HepG2 (cell line): Measurements from ENCODE around the gene RAB6B. TPM values are rescaled to one million over a fixed set of nuclear protein-coding genes. Genes with fewer than 3 reads are reported as not detected.

Experiments
- ATAC-seq: fragments of 200-7000 bp; cut with Tn5 transposase; 3 replicates; pipeline ENCODE4 v1.9.1; 2020; ENCODE audit warnings: mild to moderate bottlenecking, moderate library complexity
- BruUV-seq: library from RNA; stranded (reverse); fragments of 400-500 nt; replicated peaks from 2 replicates; lab custom pipeline; 2021; lab: Mats Ljungman, UMichigan
- CTCF ChIA-PET: fragments of 300-600 bp; formaldehyde crosslinking; extraction: SDS; loops from one replicate; lab custom pipeline; 2021; ENCODE audit warnings: low total read pairs, inconsistent platforms, low intra/inter-chr PET ratio; lab: Yijun Ruan, JAX
- POLR2A ChIA-PET: fragments of 350-600 bp; sonication (Branson Sonifier 250); formaldehyde crosslinking; loops from one replicate; lab custom pipeline; 2020; ENCODE audit warnings: antibody characterized with exemption, inconsistent platforms; lab: Yijun Ruan, JAX
- DNase-seq: peaks from one replicate; pipeline ENCODE4 v3.0.0-alpha.2; 2015; ENCODE audit warnings: low spot score
- FAIRE-seq: peaks from 3 replicates; lab custom pipeline; 2011; peaks lifted over from hg19 to GRCh38; lab: Jason Lieb, UNC
- H2AFZ ChIP-seq: one replicate; pipeline ENCODE4 v1.6.1; 2011; ENCODE audit warnings: low read length, inconsistent platforms
- H3K27ac ChIP-seq: fragments of 300-600 bp; 3 replicates; pipeline ENCODE4 v1.8.0; 2011; ENCODE audit warnings: mixed run types, mild to moderate bottlenecking, mixed read lengths, low read length, inconsistent platforms; ENCODE audit not compliant: insufficient read depth; ENCODE audit errors: extremely low read length
- H3K27me3 ChIP-seq, 2 experiments: fragments of 200-600 bp in 1 of 2; 2 replicates in 1 of 2; 3 replicates in 1 of 2; pipeline versions ENCODE4 v1.6.0 to v1.8.0; 2011; ENCODE audit warnings: low read length in 2 of 2, mild to moderate bottlenecking in 2 of 2, moderate library complexity in 2 of 2, inconsistent platforms in 1 of 2; ENCODE audit not compliant: insufficient read depth in 2 of 2, control insufficient read depth in 1 of 2
- H3K36me3 ChIP-seq, 2 experiments: fragments of 200-600 bp in 1 of 2; replicated peaks in 1 of 2; 2 replicates in 1 of 2; 3 replicates in 1 of 2; pipeline versions ENCODE4 v1.5.1 to v1.8.0; 2011; ENCODE audit warnings: low read length in 2 of 2, inconsistent platforms in 1 of 2; ENCODE audit not compliant: insufficient read depth in 2 of 2, control insufficient read depth in 1 of 2
- H3K4me1 ChIP-seq: 2 replicates; pipeline ENCODE4 v1.5.1; 2012; ENCODE audit warnings: low read length, inconsistent platforms; ENCODE audit not compliant: insufficient read depth
- H3K4me2 ChIP-seq: 2 replicates; pipeline ENCODE4 v1.6.0; 2011; ENCODE audit warnings: low read depth, low read length, inconsistent platforms
- H3K4me3 ChIP-seq, 3 experiments: fragments of 200-600 bp in 1 of 3; sonication (generic), shearing (Covaris generic) in 1 of 3; replicated peaks in 1 of 3; 2 replicates each; pipeline ENCODE4 v1.5.1; 2011 to 2016; ENCODE audit warnings: low read length in 3 of 3, inconsistent platforms in 2 of 3, low read depth in 2 of 3, mild to moderate bottlenecking in 2 of 3, control low read depth in 1 of 3, mixed read lengths in 1 of 3; ENCODE audit not compliant: insufficient read depth in 1 of 3
- H3K79me2 ChIP-seq: one replicate; pipeline ENCODE4 v1.6.1; 2011; ENCODE audit warnings: low read length, inconsistent platforms; ENCODE audit not compliant: insufficient read depth
- H3K9ac ChIP-seq: 2 replicates; pipeline ENCODE4 v1.6.0; 2011; ENCODE audit warnings: mild to moderate bottlenecking, low read depth, low read length, inconsistent platforms; ENCODE audit not compliant: insufficient read depth
- H3K9me3 ChIP-seq: 2 replicates; pipeline ENCODE4 v1.5.1; 2012; ENCODE audit warnings: mild to moderate bottlenecking, low read length
- H4K20me1 ChIP-seq: 2 replicates; pipeline ENCODE4 v1.6.0; 2011; ENCODE audit warnings: inconsistent platforms, mild to moderate bottlenecking, low read length, moderate library complexity; ENCODE audit not compliant: insufficient read depth
- ATF7 ChIP-seq, 2 experiments: fragments of 450-650 bp in 1 of 2; sonication (generic) in 1 of 2; formaldehyde crosslinking in 1 of 2; IDR thresholded peaks; 2 replicates each; pipeline versions ENCODE4 v1.4.0 to v1.6.1; 2016 to 2020; ENCODE audit warnings: antibody characterized with exemption in 1 of 2, mild to moderate bottlenecking in 1 of 2, missing genetic modification reagents in 1 of 2
- MXI1 ChIP-seq: IDR thresholded peaks from 3 replicates; pipeline ENCODE4 v1.6.1; 2012; ENCODE audit warnings: low read depth, low read length, inconsistent platforms, borderline replicate concordance
- NFE2 ChIP-seq: sonication (generic); formaldehyde crosslinking; IDR thresholded peaks from 2 replicates; pipeline ENCODE4 v1.4.0; 2020; ENCODE audit warnings: missing genetic modification reagents
- PHB2 ChIP-seq: fragments of 450-650 bp; IDR thresholded peaks from 2 replicates; pipeline ENCODE4 v1.6.1; 2018; ENCODE audit not compliant: partially characterized antibody
- SRSF1 ChIP-seq: fragments of 200-400 bp; formaldehyde crosslinking; optimal IDR thresholded peaks from 2 replicates; pipeline ENCODE3; 2017; ENCODE audit warnings: mild to moderate bottlenecking, low read depth, low read length, moderate library complexity
- XBP1 ChIP-seq: sonication (generic); formaldehyde crosslinking; IDR thresholded peaks from 2 replicates; pipeline ENCODE4 v1.5.0; 2020; ENCODE audit warnings: missing genetic modification reagents
- ZNF180 ChIP-seq: sonication (generic); formaldehyde crosslinking; IDR thresholded peaks from 2 replicates; pipeline ENCODE4 v1.4.0; 2020; ENCODE audit warnings: low read depth, missing genetic modification reagents, borderline replicate concordance
- ZSCAN22 ChIP-seq: sonication (generic); formaldehyde crosslinking; IDR thresholded peaks from 2 replicates; pipeline ENCODE4 v1.4.0; 2020; ENCODE audit warnings: mild to moderate bottlenecking, missing genetic modification reagents
- WGBS: methylation state at CpG from one replicate; pipeline ENCODE4 v1.1.6; 2017; ENCODE audit warnings: low lambda C conversion rate; 5-methylcytosine and 5-hydroxymethylcytosine counted together
- in situ Hi-C: cut with HindIII; loops from 2 replicates; pipeline ENCODE4 v1.10.0; 2017; ENCODE audit warnings: low pct_unique_long_range_greater_than_20kb; ENCODE audit not compliant: extremely low pct_ligation_motif_present
- intact Hi-C: fragments of 100-400 bp; cut with micrococcal nuclease; formaldehyde crosslinking; loops from one replicate; pipeline ENCODE4 v1.10.0; 2022; ENCODE audit not compliant: unreplicated experiment
- polyA plus RNA-seq, 8 experiments: library from polyadenylated mRNA; depleted of rRNA in 3 of 8; stranded (reverse) in 7 of 8; unstranded in 1 of 8; fragments of >200 nt; fragmentation: Illumina TruSeq in 4 of 8; extraction: Trizol in 4 of 8; gene quantifications; 2 replicates each; pipeline versions ENCODE4 v1.2.1 to v1.2.3, GENCODE V29; 2011 to 2016; ENCODE audit warnings: low read depth in 4 of 8, missing spikeins in 1 of 8, mixed read lengths in 1 of 8; ENCODE audit not compliant: insufficient read depth in 1 of 8
- total RNA-seq, 5 experiments: library from RNA; depleted of rRNA; stranded (reverse); fragments of >200 nt; fragmentation: Illumina TruSeq; extraction: Trizol; gene quantifications; 2 replicates each; pipeline ENCODE4 v1.2.3, GENCODE V29; 2016; ENCODE audit warnings: low read depth in 1 of 5
- TF ChIP-seq, protein P1 (sequence below): sonication (generic); formaldehyde crosslinking; IDR thresholded peaks from 2 replicates; pipeline ENCODE4 v1.4.0; 2020; ENCODE audit warnings: low read depth, missing genetic modification reagents
- TF ChIP-seq, protein P2 (sequence below): sonication (generic); formaldehyde crosslinking; IDR thresholded peaks from one replicate; pipeline ENCODE4 v1.5.1; 2020; ENCODE audit warnings: mild to moderate bottlenecking, missing genetic modification reagents; ENCODE audit errors: not compliant biosample characterization
- TF ChIP-seq, protein P3 (sequence below): sonication (generic); formaldehyde crosslinking; conservative IDR thresholded peaks from 2 replicates; pipeline ENCODE4 v1.4.0; 2020; ENCODE audit warnings: missing genetic modification reagents

Gene RAB6B
- total and polyA plus RNA-seq, 2 of the 13 experiments (the other 11 are each of a cell fraction or from before 2014, with no cell fraction given), result 0.16 TPM; not detected in 1

DNA sequence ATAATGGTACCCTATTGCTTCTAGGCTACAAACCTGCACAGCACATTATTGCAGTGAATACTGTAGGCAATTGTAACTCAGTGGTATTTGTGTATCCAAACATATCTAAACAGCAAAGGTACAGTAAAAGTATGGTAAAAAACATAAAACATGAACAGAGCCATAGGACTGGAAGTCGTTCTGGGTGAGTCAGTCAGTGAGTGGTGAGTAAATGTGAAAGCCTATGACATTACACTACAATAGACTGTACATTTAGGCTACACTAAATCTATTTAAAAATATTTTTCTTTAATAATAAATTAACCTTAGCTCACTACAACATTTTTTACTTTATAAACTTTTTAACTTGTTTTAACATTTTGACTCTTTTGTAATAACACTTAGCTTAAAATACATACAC, 21.3 kb downstream of the RAB6B start:
- Histone ChIP-seq H3K9me3 (no peaks in the 10 kb centered on the region), H3K4me1 (no peaks in the 10 kb centered on the region), H3K79me2 (no peaks in the 10 kb centered on the region), H3K4me3 (no peak overlapping the region), H3K36me3 (no peaks in the 10 kb centered on the region), H3K9ac (no peak overlapping the region), H4K20me1 (no peaks in the 10 kb centered on the region), H2AFZ (no peak overlapping the region), H3K27me3 (peaks cover 3 to 27% of the 10 kb centered on the region in 2 experiments; a peak in 2 of 5 replicates), H3K4me2 (no peak overlapping the region), H3K27ac (no peak overlapping the region)
- ChIA-PET CTCF (no interaction called here), POLR2A (no interaction called here)
- ATAC-seq (no peak), FAIRE-seq (no peak), DNase-seq (no peak)
- intact Hi-C loops (no loop called here), in situ Hi-C loops (no loop called here)
- no TSS peak for BruUV-seq
- WGBS, result 6% methylated on average over 1 of the region's 1 CpG
- TF ChIP-seq, protein P1, sequence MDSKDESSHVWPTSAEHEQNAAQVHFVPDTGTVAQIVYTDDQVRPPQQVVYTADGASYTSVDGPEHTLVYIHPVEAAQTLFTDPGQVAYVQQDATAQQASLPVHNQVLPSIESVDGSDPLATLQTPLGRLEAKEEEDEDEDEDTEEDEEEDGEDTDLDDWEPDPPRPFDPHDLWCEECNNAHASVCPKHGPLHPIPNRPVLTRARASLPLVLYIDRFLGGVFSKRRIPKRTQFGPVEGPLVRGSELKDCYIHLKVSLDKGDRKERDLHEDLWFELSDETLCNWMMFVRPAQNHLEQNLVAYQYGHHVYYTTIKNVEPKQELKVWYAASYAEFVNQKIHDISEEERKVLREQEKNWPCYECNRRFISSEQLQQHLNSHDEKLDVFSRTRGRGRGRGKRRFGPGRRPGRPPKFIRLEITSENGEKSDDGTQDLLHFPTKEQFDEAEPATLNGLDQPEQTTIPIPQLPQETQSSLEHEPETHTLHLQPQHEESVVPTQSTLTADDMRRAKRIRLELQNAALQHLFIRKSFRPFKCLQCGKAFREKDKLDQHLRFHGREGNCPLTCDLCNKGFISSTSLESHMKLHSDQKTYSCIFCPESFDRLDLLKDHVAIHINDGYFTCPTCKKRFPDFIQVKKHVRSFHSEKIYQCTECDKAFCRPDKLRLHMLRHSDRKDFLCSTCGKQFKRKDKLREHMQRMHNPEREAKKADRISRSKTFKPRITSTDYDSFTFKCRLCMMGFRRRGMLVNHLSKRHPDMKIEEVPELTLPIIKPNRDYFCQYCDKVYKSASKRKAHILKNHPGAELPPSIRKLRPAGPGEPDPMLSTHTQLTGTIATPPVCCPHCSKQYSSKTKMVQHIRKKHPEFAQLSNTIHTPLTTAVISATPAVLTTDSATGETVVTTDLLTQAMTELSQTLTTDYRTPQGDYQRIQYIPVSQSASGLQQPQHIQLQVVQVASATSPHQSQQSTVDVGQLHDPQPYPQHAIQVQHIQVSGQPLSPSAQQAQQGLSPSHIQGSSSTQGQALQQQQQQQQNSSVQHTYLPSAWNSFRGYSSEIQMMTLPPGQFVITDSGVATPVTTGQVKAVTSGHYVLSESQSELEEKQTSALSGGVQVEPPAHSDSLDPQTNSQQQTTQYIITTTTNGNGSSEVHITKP (CRISPR knock-in tag), result no peak
- no peak for TF ChIP-seq NFE2
- no peak for TF ChIP-seq ATF7 (IDR thresholded peaks at IDR 0.05)
- no peak for TF ChIP-seq ATF7 (CRISPR knock-in tag; IDR thresholded peaks at IDR 0.05)
- TF ChIP-seq SRSF1, result no peak
- no peak for TF ChIP-seq MXI1
- TF ChIP-seq XBP1, result no peak
- TF ChIP-seq, protein P2, sequence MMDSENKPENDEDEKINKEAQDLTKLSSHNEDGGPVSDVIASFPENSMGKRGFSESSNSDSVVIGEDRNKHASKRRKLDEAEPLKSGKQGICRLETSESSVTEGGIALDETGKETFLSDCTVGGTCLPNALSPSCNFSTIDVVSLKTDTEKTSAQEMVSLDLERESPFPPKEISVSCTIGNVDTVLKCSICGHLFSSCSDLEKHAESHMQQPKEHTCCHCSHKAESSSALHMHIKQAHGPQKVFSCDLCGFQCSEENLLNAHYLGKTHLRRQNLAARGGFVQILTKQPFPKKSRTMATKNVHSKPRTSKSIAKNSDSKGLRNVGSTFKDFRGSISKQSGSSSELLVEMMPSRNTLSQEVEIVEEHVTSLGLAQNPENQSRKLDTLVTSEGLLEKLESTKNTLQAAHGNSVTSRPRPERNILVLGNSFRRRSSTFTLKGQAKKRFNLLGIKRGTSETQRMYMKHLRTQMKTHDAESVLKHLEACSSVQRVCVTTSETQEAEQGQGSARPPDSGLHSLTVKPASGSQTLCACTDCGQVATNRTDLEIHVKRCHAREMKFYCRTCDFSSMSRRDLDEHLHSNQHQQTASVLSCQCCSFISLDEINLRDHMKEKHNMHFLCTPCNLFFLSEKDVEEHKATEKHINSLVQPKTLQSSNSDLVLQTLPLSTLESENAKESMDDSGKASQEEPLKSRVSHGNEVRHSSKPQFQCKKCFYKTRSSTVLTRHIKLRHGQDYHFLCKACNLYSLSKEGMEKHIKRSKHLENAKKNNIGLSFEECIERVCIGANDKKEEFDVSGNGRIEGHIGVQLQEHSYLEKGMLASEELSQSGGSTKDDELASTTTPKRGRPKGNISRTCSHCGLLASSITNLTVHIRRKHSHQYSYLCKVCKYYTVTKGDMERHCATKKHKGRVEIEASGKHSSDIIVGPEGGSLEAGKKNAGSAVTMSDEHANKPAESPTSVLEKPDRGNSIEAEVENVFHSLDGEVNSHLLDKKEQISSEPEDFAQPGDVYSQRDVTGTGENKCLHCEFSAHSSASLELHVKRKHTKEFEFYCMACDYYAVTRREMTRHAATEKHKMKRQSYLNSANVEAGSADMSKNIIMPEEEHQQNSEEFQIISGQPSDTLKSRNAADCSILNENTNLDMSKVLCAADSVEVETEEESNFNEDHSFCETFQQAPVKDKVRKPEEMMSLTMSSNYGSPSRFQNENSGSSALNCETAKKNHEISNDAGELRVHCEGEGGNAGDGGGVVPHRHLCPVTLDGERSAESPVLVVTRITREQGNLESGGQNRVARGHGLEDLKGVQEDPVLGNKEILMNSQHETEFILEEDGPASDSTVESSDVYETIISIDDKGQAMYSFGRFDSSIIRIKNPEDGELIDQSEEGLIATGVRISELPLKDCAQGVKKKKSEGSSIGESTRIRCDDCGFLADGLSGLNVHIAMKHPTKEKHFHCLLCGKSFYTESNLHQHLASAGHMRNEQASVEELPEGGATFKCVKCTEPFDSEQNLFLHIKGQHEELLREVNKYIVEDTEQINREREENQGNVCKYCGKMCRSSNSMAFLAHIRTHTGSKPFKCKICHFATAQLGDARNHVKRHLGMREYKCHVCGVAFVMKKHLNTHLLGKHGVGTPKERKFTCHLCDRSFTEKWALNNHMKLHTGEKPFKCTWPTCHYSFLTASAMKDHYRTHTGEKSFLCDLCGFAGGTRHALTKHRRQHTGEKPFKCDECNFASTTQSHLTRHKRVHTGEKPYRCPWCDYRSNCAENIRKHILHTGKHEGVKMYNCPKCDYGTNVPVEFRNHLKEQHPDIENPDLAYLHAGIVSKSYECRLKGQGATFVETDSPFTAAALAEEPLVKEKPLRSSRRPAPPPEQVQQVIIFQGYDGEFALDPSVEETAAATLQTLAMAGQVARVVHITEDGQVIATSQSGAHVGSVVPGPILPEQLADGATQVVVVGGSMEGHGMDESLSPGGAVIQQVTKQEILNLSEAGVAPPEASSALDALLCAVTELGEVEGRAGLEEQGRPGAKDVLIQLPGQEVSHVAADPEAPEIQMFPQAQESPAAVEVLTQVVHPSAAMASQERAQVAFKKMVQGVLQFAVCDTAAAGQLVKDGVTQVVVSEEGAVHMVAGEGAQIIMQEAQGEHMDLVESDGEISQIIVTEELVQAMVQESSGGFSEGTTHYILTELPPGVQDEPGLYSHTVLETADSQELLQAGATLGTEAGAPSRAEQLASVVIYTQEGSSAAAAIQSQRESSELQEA (CRISPR knock-in tag), result no peak
- no peak for TF ChIP-seq ZSCAN22 (CRISPR knock-in tag)
- no peak for TF ChIP-seq ZNF180 (CRISPR knock-in tag)
- no peak for TF ChIP-seq PHB2
- TF ChIP-seq, protein P3, sequence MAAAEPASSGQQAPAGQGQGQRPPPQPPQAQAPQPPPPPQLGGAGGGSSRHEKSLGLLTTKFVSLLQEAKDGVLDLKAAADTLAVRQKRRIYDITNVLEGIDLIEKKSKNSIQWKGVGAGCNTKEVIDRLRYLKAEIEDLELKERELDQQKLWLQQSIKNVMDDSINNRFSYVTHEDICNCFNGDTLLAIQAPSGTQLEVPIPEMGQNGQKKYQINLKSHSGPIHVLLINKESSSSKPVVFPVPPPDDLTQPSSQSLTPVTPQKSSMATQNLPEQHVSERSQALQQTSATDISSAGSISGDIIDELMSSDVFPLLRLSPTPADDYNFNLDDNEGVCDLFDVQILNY, result no peak
